ENCODE results near the gene FAM78A.

- TF ChIP-seq, protein P1, sequence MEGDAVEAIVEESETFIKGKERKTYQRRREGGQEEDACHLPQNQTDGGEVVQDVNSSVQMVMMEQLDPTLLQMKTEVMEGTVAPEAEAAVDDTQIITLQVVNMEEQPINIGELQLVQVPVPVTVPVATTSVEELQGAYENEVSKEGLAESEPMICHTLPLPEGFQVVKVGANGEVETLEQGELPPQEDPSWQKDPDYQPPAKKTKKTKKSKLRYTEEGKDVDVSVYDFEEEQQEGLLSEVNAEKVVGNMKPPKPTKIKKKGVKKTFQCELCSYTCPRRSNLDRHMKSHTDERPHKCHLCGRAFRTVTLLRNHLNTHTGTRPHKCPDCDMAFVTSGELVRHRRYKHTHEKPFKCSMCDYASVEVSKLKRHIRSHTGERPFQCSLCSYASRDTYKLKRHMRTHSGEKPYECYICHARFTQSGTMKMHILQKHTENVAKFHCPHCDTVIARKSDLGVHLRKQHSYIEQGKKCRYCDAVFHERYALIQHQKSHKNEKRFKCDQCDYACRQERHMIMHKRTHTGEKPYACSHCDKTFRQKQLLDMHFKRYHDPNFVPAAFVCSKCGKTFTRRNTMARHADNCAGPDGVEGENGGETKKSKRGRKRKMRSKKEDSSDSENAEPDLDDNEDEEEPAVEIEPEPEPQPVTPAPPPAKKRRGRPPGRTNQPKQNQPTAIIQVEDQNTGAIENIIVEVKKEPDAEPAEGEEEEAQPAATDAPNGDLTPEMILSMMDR (IDR thresholded peaks at IDR 0.05) = no peak
- TF ChIP-seq EP300 (IDR thresholded peaks at IDR 0.05; ENCODE audit: low read depth) = no peak
- TF ChIP-seq POLR2A (IDR thresholded peaks at IDR 0.05) = no peak
- TF ChIP-seq POLR2AphosphoS5 (IDR thresholded peaks at IDR 0.05) = no peak
Observed at GRCh38 chr9:131259432-131259898, 16.8 kb downstream of the FAM78A start.

Measured in transverse colon (tissue), 4 donors.